ENCODE measurements around the gene CA12.

CA12 gene

DNA sequence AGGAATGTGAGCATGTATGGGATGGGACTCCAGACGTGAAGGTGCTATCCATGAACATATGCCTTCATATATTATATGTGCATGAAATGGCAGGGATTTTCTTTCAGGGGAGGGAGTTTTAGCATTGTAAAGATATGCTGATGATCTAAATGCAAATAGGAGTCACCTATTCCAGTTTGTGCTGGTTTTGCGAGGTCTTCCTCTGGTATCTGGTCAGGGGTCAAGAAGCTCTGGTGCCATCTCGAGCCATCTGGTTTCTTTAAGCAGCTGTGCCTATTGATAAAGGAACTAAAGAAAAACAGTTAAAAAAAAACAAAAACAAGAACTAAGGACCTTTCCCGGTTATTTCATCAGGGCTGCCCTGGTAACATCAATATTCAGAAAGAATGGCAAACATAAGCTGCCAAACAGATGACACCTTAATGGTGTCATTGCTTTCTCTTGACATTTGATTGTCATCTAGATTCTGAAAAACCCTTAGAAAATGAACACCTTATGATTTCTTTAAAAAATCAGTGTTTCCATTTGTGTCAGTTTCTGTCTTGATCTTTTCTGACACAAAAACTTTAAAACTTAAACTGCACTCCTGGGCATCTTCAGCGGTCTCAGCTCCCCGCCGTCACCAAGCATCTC lies 81.6 kb downstream of the CA12 start:
- DNase-seq = no peak

DNA sequence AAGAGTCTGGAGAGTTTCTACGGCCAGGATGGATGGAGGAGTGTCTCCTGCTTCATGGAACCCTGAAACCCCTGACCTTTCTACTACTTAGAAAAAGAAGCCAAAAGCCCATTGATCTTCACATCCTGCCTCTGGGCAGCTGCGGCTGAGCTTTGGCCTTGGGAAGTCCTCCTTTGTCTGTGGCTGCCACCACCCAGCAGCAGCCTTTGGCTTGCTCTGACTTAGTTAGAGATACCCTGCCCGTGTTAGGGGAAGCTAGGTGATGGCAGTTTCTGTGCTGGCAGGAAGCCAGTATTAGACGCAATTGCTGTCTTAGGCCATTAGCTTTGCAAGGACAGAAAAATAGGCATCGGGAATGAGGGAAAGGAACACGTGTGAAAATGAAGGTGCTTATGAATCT lies 85.5 kb downstream of the CA12 start:
- DNase-seq = peak; percentile 21

DNA sequence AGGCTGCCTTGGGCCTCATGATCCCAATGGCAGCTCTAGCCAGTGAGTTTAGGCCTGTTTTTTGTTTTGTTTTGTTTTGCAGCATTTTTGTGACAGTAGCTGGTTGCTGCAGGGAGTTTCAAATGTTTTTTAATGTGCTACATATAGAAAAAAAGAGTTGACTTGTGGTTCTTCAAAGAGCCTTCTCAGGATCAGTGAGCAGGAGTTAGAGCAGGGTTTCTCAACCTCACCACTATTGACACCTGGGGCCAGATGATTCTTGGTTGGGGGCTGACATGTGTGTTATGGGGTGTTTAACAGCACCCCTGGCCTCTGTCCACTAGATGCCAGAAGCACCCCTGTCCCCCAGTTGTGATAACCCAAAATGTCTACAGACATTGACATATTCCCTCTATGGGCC lies 86.3 kb downstream of the CA12 start:
- no peak for DNase-seq

DNA sequence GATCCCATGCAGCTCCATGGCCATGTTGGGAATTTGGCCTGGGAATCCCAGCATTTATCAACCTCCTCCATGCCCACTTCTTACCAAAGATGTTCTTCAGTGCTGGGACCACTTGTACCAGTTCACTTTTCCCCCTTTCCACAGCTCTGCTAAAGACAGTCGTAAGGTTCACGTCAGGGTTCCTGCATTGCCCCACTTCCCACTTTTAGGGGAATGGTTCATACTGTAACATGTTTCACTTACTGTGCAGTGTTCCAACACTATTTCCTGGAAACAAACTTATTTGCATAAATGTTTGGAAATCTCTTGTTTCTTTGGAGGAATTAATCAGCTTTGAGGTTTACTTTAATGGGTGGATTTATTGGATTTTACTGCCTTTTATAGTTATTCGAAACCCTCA lies 87.3 kb downstream of the CA12 start:
- DNase-seq = no peak

DNA sequence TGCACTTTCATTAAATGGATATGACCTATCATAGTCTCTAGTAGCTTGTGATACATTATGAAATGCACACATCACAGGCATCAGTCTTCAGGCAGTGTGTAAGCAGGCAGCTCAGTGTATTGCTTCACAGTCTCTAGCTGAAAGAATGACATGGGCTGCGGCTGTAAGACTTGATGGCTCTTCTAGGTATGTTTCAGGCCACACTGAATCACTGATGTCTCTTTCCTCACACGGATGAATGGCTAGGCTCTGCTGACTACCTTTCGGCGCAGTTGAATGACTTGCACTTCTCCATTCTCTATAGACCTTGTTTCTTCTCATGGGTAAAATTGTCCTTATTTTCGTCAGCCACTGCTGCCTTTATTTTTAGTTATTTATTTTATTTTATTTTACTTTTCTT lies 88.9 kb downstream of the CA12 start:
- no peak for DNase-seq

DNA sequence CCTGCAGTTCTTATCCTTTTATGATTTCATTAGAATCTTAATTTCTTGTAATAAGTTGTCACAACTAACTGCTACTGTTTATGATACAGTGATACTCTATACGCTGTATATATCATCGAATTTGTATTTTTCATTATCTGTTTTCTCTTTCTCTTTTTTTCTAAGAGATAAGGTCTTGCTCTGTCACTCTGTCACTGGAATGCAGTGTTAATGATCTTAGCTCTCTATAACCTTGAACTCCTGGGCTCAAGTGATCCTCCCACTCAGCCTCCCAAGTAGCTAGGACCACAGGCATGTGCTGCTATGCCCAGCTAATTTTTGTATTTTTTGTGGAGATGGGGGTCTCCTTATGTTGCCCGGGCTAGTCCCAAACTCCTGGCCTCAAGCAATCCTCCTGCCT lies 89.4 kb downstream of the CA12 start:
- no peak for DNase-seq

DNA sequence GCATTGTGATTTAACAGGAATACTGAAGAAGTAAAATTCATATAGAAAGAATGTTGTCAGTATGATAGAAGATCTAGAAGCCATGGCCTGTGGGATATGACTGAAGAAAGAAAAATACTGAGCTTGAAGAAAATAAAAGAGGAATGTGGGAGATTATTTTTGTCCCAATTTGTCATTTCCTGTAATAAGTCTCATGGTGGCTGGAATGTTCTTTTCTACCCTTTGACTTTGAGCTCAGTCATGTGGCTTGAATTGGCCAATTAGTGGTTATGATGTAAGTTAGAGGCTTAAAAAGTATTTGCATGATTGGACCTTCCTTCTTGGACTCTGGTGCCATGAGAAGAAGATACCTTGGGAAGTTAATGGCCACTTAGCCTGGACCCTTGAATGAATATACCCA lies 90.1 kb downstream of the CA12 start:
- DNase-seq = no peak

DNA sequence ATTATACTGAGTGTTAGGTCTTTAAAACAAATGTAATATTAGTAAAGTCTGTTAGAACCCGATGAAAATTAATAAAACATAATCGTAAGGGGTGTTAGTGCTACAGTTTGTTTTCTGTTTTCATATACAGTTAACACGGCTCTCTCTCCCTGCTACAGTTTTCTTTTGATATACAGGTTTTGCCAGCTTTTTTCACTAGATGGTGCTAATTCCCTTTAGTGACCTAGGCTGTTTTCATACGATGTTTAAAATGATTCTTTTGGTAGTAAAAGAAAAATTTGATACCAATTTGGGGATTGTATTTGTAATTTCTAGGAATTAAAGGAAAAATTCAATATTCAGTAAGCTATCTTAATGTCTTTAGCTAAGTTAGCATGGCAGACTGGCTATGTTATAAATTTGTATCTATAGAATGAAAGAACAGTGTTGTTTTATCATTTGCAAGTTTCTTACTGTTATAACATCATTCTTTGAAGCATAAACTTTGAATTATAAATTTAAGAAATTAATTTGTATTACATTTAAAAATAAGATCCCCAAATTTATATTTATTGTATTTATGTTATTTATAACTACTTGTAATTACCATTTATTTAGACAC lies 92.8 kb downstream of the CA12 start:
- DNase-seq = peak; percentile 4

DNA sequence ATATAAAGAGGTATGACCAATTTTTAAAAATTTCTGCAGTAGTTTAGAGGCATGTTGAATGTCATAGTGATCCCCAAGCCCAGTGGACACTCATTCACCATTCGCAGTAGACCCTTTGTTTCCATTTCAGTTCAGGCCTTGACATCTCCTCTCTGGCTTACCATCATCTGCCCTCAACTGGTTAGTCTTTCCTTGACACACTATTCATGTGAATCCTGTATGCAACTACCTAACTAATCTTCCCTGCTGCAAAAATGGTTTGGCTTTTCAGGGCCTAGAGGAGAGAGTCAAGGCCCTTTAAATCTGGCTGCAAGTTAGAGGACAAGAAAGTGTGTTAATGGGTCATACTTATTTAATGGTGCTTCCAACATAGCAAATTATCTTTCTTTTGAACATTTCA lies 93.3 kb downstream of the CA12 start:
- no peak for DNase-seq

DNA sequence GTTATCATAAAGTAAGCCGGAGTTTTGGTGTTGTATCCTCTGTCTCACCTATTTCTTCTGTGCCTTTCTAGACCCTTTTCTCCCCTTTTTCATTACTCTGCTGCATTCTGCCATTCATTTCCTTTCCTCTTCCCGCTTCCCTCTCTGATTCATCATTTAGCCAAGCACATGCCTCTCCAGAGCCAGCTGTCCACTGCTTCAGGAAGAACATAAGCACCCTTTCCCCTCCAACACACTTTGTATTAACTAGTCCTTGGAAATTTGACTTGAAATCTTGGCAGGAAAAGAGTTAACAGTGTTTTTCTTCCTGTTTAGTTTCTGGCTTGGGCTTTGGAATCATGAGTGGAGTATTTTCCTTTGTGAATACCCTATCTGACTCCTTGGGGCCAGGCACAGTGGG lies 94.5 kb downstream of the CA12 start:
- DNase-seq = no peak

DNA sequence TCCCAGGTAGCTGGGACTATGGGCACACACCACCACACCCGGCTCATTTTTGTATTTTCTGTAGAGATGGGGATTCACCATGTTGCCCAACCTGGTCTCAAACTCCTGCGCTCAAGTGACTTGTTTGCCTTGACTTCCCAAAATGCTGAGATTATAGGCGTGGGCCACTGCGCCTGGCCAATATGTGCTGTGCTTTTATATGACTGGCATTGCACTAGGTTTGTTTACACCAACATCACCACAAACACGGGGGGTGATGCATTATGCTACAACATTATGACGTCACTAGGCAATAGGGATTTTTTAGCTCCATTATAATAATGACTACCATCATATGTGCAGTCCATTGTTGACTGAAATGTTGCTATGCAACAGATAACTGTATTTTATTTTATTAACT lies 97.3 kb downstream of the CA12 start:
- DNase-seq = no peak

DNA sequence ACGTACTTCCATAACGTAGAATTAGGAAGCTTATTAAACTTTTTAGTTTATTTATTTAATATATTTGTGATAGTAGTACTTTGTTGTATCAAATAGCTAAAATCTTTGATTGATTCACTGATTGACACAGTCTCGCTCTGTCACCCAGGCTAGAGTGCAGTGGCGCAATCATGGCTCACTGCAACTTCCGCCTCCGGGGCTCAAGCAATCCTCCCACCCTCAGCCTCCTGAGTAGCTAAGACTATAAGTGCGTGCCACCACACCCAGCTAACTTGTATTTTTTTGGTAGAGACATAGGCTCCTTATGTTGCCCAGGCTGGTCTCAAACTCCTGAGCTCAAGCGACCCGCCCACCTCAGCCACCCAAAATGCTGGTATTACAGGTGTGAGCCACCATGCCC lies 98.5 kb downstream of the CA12 start:
- no peak for DNase-seq

DNA sequence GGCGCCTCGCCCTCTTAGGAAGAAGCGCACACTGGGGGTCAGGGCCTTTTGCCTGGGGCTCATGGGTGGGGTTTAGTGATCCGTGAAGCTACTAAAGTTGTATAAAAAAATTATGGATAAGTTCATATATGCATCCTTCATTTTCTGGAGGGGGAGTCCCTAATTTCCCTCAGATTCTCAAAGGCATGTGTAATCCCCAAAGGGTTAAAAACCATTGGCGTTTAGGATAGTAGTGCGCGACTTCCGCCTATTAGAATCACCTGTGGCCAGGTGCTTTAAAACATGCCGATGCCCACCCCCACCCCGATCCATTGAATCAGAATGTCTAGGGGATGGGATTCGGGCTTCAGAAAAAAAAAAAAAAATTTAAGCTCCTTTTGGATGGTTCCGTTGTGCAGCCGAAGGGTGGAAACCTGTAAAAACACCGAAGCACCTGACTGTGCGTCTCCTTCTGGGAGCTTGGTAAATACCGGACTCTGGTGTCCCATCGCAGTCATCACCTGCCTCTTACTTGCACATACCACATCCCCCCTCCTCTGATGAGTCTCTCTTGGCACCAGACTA lies 103.7 kb downstream of the CA12 start:
- DNase-seq = no peak

DNA sequence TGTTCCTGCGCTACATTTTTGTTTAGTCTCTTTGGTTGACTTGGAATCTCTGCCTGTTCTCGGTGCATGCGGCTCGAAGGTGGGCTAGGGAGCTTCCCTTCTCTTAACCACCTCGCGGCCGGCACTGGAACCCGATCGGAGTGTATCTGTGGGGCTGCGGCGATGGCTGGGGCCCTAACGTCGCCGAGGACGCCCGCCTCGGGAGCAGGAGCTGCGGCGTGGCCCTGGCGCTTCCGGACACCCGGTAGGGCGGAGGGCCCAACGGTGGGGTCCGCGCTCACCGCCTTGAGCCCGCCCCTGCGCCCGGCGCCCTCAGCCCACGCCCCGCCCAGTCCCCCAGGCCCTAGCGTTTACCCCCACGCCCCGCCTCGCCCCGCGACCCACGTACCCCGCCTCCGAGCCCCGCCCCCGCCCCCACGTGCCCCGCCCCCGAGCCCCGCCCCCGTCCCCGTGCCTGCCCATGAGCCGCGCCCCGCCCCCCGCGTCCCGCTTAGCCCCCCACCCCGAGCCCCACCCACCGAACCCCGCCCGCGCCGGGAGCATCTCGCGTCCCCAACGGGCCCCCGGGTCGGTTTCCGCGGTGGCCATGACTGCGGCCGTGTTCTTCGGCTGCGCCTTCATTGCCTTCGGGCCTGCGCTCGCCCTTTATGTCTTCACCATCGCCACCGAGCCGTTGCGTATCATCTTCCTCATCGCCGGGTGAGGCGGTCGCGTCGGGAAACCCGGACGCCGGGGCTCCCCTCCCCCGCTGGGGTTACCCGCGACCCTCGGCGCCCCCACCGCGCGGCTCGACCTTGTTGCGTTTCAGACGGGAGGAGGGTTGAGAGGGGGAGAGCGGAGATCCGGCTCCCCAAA lies 104.4 kb downstream of the CA12 start, which contains the start of gene APH1B:
Gene APH1B (plus strand): TSS at position 568 of the 855 bp plus-strand sequence. CDS start 19 bp downstream, at position 587.
- DNase-seq = peak; percentile 76

DNA sequence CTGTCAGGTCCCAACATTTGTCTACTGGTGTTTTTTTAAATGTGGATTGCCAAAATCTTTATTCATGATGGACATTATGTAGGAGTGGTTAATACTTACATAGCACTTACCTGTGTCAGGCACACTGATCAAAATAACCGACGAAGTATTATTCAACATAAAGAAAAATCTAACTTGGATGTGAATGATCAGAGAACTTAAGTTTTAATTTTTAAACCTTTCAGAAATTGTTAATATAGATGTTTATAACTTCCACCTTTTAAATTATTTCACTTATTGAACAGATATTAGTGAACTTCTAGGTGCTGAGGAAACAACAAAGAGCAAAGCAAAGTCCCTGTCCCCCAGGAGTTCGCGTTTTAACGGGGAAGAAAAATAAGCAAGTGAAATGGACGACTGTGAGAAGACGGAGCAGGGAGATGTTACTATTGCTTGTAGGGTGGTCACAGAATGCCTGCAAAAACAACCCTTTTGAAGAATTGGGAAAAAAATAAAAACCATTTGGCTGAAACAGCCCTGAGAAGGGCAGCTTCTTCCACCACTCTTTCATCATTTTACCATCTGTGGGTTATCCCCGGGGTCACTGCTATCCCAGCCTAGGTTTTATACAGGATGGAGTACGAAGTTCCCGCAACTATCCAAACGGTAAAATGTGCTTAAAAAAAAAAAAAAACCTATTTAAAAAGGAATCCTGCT lies 105.2 kb downstream of the CA12 start:
- DNase-seq = no peak

DNA sequence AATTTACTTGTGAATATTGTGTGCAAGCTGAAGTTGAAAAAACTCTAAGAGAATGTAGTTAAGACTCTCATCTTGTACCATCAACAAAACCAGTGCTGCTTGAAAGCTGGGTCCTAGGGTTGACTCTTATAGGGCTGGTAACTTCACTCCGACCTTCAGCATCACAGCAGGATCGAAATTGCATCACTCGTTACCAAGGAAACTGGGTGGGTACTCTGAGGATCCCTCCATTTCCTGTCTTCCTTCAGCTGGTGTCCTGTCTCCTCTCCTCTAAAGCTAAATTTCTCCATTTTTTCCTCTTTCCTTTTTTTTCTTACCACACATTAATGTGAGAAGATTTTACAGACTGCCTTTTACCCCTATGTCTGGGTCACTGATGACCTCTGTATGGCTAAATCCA lies 107.2 kb downstream of the CA12 start:
- DNase-seq = no peak
